ENCODE measurements around the gene DNAH17. TPM values are rescaled to one million over a fixed set of nuclear protein-coding genes. Genes with fewer than 3 reads are reported as not detected.

Gene DNAH17
- total RNA-seq, 1 experiment from 2014 or later = 0.13 TPM

- no peaks in the 10 kb centered on the region for H3K4me1 Mint-ChIP-seq
- no peak overlapping the region for H3K14ac ChIP-seq (ENCODE audit: insufficient read depth, low read length)
- H2BK5ac ChIP-seq (ENCODE audit: insufficient read length, low read length) = no peak overlapping the region
- H2AFZ ChIP-seq (ENCODE audit: low read length) = no peak overlapping the region
- H3K4me1 ChIP-seq (ENCODE audit: insufficient read depth, low read length) = no peaks in the 10 kb centered on the region
- no peak overlapping the region for H3K27ac ChIP-seq (ENCODE audit: insufficient read length, low read depth, low read length)
- no peaks in the 10 kb centered on the region for H3K23me2 ChIP-seq (ENCODE audit: insufficient read length, low read depth, low read length, poor library complexity, severe bottlenecking)
- no peak overlapping the region for H2BK12ac ChIP-seq (ENCODE audit: insufficient read length, low read depth, low read length)
- H3K4me2 ChIP-seq (ENCODE audit: insufficient read depth, insufficient read length, low read length) = no peak overlapping the region
- H4K5ac ChIP-seq (ENCODE audit: insufficient read length, low read depth, low read length) = no peak overlapping the region
- no peak overlapping the region for H3K18ac ChIP-seq (ENCODE audit: insufficient read length, low read depth, low read length)
- no peak overlapping the region for H3K27ac Mint-ChIP-seq
- no peaks in the 10 kb centered on the region for H3K36me3 Mint-ChIP-seq (ENCODE audit: insufficient read depth in 1 of 3, low read depth in 3 of 3)
- H2BK120ac ChIP-seq (ENCODE audit: low read depth, low read length, poor library complexity, severe bottlenecking) = no peak overlapping the region
- H4K20me1 ChIP-seq (ENCODE audit: control insufficient read depth, insufficient read depth, insufficient read length) = no peaks in the 10 kb centered on the region
- H2AK5ac ChIP-seq (ENCODE audit: insufficient read length, low read length) = no peak overlapping the region
- WGBS (ENCODE audit: extremely low coverage, insufficient read length, low lambda C conversion rate) = no CpG with 5 or more reads among the region's 10 CpGs
- H3K23ac ChIP-seq (ENCODE audit: insufficient read length, low read depth, low read length) = no peak overlapping the region
- H3K79me2 ChIP-seq (ENCODE audit: insufficient read depth, low read length) = no peaks in the 10 kb centered on the region
- H3K79me1 ChIP-seq (ENCODE audit: insufficient read depth, low read depth, low read length, poor library complexity, severe bottlenecking) = no peaks in the 10 kb centered on the region
- H3K4ac ChIP-seq (ENCODE audit: low read depth, low read length) = no peak overlapping the region
- H3K9me3 Mint-ChIP-seq = no peaks in the 10 kb centered on the region
- H3K27me3 Mint-ChIP-seq (ENCODE audit: low read depth) = peaks cover 12% of the 10 kb centered on the region
- no peaks in the 10 kb centered on the region for H3K27me3 ChIP-seq (ENCODE audit: insufficient read depth, low read length)
- no peaks in the 10 kb centered on the region for H3K9me3 ChIP-seq (ENCODE audit: control insufficient read depth, low read depth, low read length)
- no peak overlapping the region for H2BK20ac ChIP-seq (ENCODE audit: low read depth, low read length, poor library complexity, severe bottlenecking)
- H4K91ac ChIP-seq (ENCODE audit: insufficient read length, low read depth, low read length) = no peak overlapping the region
- no peak overlapping the region for H3K9ac ChIP-seq (ENCODE audit: extremely low read depth, insufficient read length, low read length)
- no peak overlapping the region for H2BK15ac ChIP-seq (ENCODE audit: low read depth, low read length)
- TF ChIP-seq CTCF (conservative IDR thresholded peaks at IDR 0.05) = no peak
- H4K8ac ChIP-seq (replicated peaks; ENCODE audit: insufficient read length, low read depth, low read length) = no peak overlapping the region
- no peak for DNase-seq
- no peak overlapping the region for H3T11ph ChIP-seq (ENCODE audit: low read length)
- H3K56ac ChIP-seq (ENCODE audit: insufficient read length, low read depth, low read length) = no peak overlapping the region
- no peak overlapping the region for H3K4me3 Mint-ChIP-seq
Measured at GRCh38 chr17:78561166-78561565, 16.0 kb downstream of the DNAH17 start.

All from H9 (cell line).